HEK293 (cell line): ENCODE results near the gene GPHN.

ENCODE experiments used
- AEBP2 ChIP-seq: fragments of 450-650 bp; formaldehyde crosslinking; IDR thresholded peaks from 2 replicates; pipeline ENCODE4 v1.5.1; 2016; ENCODE audit warnings: missing biosample characterization, missing genetic modification characterization, borderline replicate concordance
- CTCF ChIP-seq: fragments of 450-650 bp; formaldehyde crosslinking; IDR thresholded peaks from 2 replicates; pipeline ENCODE4 v1.5.1; 2016; ENCODE audit warnings: missing biosample characterization, missing genetic modification characterization
- KLF1 ChIP-seq: fragments of 450-650 bp; formaldehyde crosslinking; IDR thresholded peaks from 2 replicates; pipeline ENCODE4 v1.5.1; 2016; ENCODE audit warnings: missing biosample characterization, missing genetic modification characterization
- MZF1 ChIP-seq: fragments of 450-650 bp; formaldehyde crosslinking; IDR thresholded peaks from 2 replicates; pipeline ENCODE4 v1.5.1; 2017; ENCODE audit warnings: missing biosample characterization, missing genetic modification characterization, borderline replicate concordance
- SP3 ChIP-seq: fragments of 450-650 bp; formaldehyde crosslinking; IDR thresholded peaks from 2 replicates; pipeline ENCODE4 v1.5.1; 2016; ENCODE audit warnings: missing biosample characterization, missing genetic modification characterization
- ZFP41 ChIP-seq: fragments of 450-650 bp; formaldehyde crosslinking; IDR thresholded peaks from 2 replicates; pipeline ENCODE4 v1.5.1; 2016; ENCODE audit warnings: missing biosample characterization, missing genetic modification characterization, borderline replicate concordance
- ZNF132 ChIP-seq: fragments of 450-650 bp; formaldehyde crosslinking; IDR thresholded peaks from 2 replicates; pipeline ENCODE4 v1.5.1; 2017; ENCODE audit warnings: missing biosample characterization, missing genetic modification characterization, borderline replicate concordance
- ZNF510 ChIP-seq: fragments of 450-650 bp; formaldehyde crosslinking; IDR thresholded peaks from 2 replicates; pipeline ENCODE4 v1.5.1; 2018; ENCODE audit warnings: mild to moderate bottlenecking, missing genetic modification characterization, missing biosample characterization; ENCODE audit not compliant: insufficient replicate concordance
- ZNF623 ChIP-seq: fragments of 450-650 bp; formaldehyde crosslinking; IDR thresholded peaks from 2 replicates; pipeline ENCODE4 v1.5.1; 2016; ENCODE audit warnings: missing biosample characterization, missing genetic modification characterization
- ZNF701 ChIP-seq: fragments of 450-650 bp; formaldehyde crosslinking; IDR thresholded peaks from 2 replicates; pipeline ENCODE4 v1.5.1; 2016; ENCODE audit warnings: missing biosample characterization, missing genetic modification characterization
- ZNF843 ChIP-seq: fragments of 450-650 bp; formaldehyde crosslinking; IDR thresholded peaks from 2 replicates; pipeline ENCODE4 v1.5.1; 2016; ENCODE audit warnings: missing biosample characterization, missing genetic modification characterization
- TF ChIP-seq, protein P1 (sequence below): fragments of 450-650 bp; formaldehyde crosslinking; IDR thresholded peaks from 2 replicates; pipeline ENCODE4 v1.5.1; 2016; ENCODE audit warnings: missing biosample characterization, missing genetic modification characterization
- TF ChIP-seq, protein P2 (sequence below): fragments of 450-650 bp; formaldehyde crosslinking; IDR thresholded peaks from 2 replicates; pipeline ENCODE4 v1.5.1; 2016; ENCODE audit warnings: missing biosample characterization, missing genetic modification characterization
- TF ChIP-seq, protein P3 (sequence below): fragments of 450-650 bp; formaldehyde crosslinking; IDR thresholded peaks from 2 replicates; pipeline ENCODE4 v1.5.1; 2016; ENCODE audit warnings: missing biosample characterization, missing genetic modification characterization

GRCh38 chr14:66624336-66624937 lies 116.5 kb downstream of the GPHN start:
- TF ChIP-seq, protein P1, sequence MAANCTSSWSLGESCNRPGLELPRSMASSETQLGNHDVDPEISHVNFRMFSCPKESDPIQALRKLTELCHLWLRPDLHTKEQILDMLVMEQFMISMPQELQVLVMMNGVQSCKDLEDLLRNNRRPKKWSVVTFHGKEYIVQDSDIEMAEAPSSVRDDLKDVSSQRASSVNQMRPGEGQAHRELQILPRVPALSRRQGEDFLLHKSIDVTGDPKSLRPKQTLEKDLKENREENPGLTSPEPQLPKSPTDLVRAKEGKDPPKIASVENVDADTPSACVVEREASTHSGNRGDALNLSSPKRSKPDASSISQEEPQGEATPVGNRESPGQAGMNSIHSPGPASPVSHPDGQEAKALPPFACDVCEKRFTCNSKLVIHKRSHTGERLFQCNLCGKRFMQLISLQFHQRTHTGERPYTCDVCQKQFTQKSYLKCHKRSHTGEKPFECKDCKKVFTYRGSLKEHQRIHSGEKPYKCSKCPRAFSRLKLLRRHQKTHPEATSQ (tag by site-specific recombination) = no peak
- peak; percentile 29; the same call in 1 of the 2 replicates for TF ChIP-seq CTCF (tag by site-specific recombination)
- no peak for TF ChIP-seq SP3 (tag by site-specific recombination)
- TF ChIP-seq MZF1 (tag by site-specific recombination) = no peak
- TF ChIP-seq ZNF623 (tag by site-specific recombination) = no peak
- TF ChIP-seq ZNF132 (tag by site-specific recombination) = no peak
- TF ChIP-seq KLF1 (tag by site-specific recombination) = no peak
- TF ChIP-seq ZNF843 (tag by site-specific recombination) = no peak
- TF ChIP-seq, protein P2, sequence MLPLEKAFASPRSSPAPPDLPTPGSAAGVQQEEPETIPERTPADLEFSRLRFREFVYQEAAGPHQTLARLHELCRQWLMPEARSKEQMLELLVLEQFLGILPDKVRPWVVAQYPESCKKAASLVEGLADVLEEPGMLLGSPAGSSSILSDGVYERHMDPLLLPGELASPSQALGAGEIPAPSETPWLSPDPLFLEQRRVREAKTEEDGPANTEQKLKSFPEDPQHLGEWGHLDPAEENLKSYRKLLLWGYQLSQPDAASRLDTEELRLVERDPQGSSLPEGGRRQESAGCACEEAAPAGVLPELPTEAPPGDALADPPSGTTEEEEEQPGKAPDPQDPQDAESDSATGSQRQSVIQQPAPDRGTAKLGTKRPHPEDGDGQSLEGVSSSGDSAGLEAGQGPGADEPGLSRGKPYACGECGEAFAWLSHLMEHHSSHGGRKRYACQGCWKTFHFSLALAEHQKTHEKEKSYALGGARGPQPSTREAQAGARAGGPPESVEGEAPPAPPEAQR = no peak
- no peak for TF ChIP-seq ZNF510
- no peak for TF ChIP-seq AEBP2 (tag by site-specific recombination)
- no peak for TF ChIP-seq ZNF701 (tag by site-specific recombination)
- no peak for TF ChIP-seq ZFP41 (tag by site-specific recombination)
- TF ChIP-seq, protein P3, sequence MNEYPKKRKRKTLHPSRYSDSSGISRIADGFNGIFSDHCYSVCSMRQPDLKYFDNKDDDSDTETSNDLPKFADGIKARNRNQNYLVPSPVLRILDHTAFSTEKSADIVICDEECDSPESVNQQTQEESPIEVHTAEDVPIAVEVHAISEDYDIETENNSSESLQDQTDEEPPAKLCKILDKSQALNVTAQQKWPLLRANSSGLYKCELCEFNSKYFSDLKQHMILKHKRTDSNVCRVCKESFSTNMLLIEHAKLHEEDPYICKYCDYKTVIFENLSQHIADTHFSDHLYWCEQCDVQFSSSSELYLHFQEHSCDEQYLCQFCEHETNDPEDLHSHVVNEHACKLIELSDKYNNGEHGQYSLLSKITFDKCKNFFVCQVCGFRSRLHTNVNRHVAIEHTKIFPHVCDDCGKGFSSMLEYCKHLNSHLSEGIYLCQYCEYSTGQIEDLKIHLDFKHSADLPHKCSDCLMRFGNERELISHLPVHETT (tag by site-specific recombination) = no peak
